Neutrophil (primary cell): ENCODE data around the gene ILK.

Source experiments
- H3K27ac ChIP-seq: fragments of 200-600 bp; sonication (generic); 2 replicates; pipeline ENCODE4 v1.5.1; 2016; ENCODE audit warnings: mild to moderate bottlenecking, moderate library complexity
- H3K27me3 ChIP-seq: fragments of 200-600 bp; sonication (generic); 2 replicates; pipeline ENCODE4 v1.6.0; 2016; ENCODE audit warnings: mild to moderate bottlenecking
- H3K36me3 ChIP-seq: fragments of 200-600 bp; sonication (generic); 2 replicates; pipeline ENCODE4 v1.5.1; 2017
- H3K4me1 ChIP-seq, 2 experiments: fragments of 200-600 bp in 1 of 2; sonication (generic) in 1 of 2; 1 replicate in 1 of 2; 2 replicates in 1 of 2; pipeline versions ENCODE4 v1.5.1 to v1.6.1; 2013 to 2016; ENCODE audit warnings: low read depth in 1 of 2, low read length in 1 of 2, mild to moderate bottlenecking in 1 of 2, moderate library complexity in 1 of 2; ENCODE audit not compliant: control insufficient read depth in 1 of 2, insufficient read depth in 1 of 2
- H3K4me3 ChIP-seq, 2 experiments: fragments of 200-600 bp in 1 of 2; sonication (generic) in 1 of 2; 1 replicate in 1 of 2; 2 replicates in 1 of 2; pipeline ENCODE4 v1.5.1; 2013 to 2016; ENCODE audit warnings: low read depth in 1 of 2, low read length in 1 of 2, mild to moderate bottlenecking in 1 of 2, moderate library complexity in 1 of 2
- H3K9me3 ChIP-seq: fragments of 200-600 bp; sonication (generic); 2 replicates; pipeline ENCODE4 v1.5.1; 2016
- CTCF ChIP-seq: fragments of 200-600 bp; sonication (generic); IDR thresholded peaks from 2 replicates; pipeline ENCODE4 v1.5.1; 2016; ENCODE audit warnings: antibody characterized with exemption

The ILK gene

GRCh38 chr11:6557761-6558674 lies 45.6 kb upstream of the ILK start:
- TF ChIP-seq CTCF, result no peak
- no peaks in the 10 kb centered on the region for H3K4me1 ChIP-seq
- H3K9me3 ChIP-seq, result no peaks in the 10 kb centered on the region
- H3K36me3 ChIP-seq, result no peaks in the 10 kb centered on the region
- no peak overlapping the region for H3K4me3 ChIP-seq
- H3K27ac ChIP-seq, result no peak overlapping the region
- H3K27me3 ChIP-seq, result no peaks in the 10 kb centered on the region

- Histone ChIP-seq H3K4me1 (no peaks in the 10 kb centered on the region), H3K36me3 (no peaks in the 10 kb centered on the region), H3K27ac (no peak overlapping the region), H3K27me3 (no peaks in the 10 kb centered on the region), H3K4me3 (no peak overlapping the region), H3K9me3 (no peaks in the 10 kb centered on the region)
- TF ChIP-seq CTCF, result no peak
Observed at GRCh38 chr11:6559369-6559768, 44.2 kb upstream of the ILK start.

- Histone ChIP-seq H3K27me3 (no peaks in the 10 kb centered on the region), H3K9me3 (no peaks in the 10 kb centered on the region), H3K27ac (no peak overlapping the region), H3K36me3 (no peaks in the 10 kb centered on the region), H3K4me3 (no peak overlapping the region), H3K4me1 (no peaks in the 10 kb centered on the region)
- TF ChIP-seq CTCF, result no peak
Observed at GRCh38 chr11:6561288-6561687, 42.3 kb upstream of the ILK start.

GRCh38 chr11:6563121-6563619 lies 40.4 kb upstream of the ILK start:
- TF ChIP-seq CTCF, result no peak
- Histone ChIP-seq H3K4me3 (no peak overlapping the region), H3K4me1 (no peaks in the 10 kb centered on the region), H3K27me3 (no peaks in the 10 kb centered on the region), H3K27ac (no peak overlapping the region), H3K36me3 (no peaks in the 10 kb centered on the region), H3K9me3 (no peaks in the 10 kb centered on the region)

GRCh38 chr11:6563667-6564066 lies 39.9 kb upstream of the ILK start:
- no peak overlapping the region for H3K4me3 ChIP-seq
- H3K27ac ChIP-seq, result no peak overlapping the region
- no peaks in the 10 kb centered on the region for H3K4me1 ChIP-seq
- no peaks in the 10 kb centered on the region for H3K36me3 ChIP-seq
- H3K27me3 ChIP-seq, result no peaks in the 10 kb centered on the region
- no peaks in the 10 kb centered on the region for H3K9me3 ChIP-seq
- no peak for TF ChIP-seq CTCF
